K562 (cell line): ENCODE measurements around the gene ZFYVE27. TPM values are rescaled to one million over a fixed set of nuclear protein-coding genes. Genes with fewer than 3 reads are reported as not detected.
A peak's percentile ranks its signal among the peaks of the same experiment; 100 is the strongest.

ENCODE experiments used
- ATAC-seq: fragments of 200-7000 bp; cut with Tn5 transposase; 3 replicates; pipeline ENCODE4 v1.9.1; 2020; ENCODE audit warnings: moderate library complexity
- BruUV-seq: library from RNA; stranded (reverse); fragments of 400-500 nt; replicated peaks from 2 replicates; lab custom pipeline; 2021; lab: Mats Ljungman, UMichigan
- CTCF ChIA-PET: fragments of 300-600 bp; formaldehyde crosslinking; extraction: SDS; loops from one replicate; lab custom pipeline; 2021; ENCODE audit warnings: low intra/inter-chr PET ratio; lab: Yijun Ruan, JAX
- POLR2A ChIA-PET: fragments of 300-600, 350-650 bp; sonication (Branson Sonifier 250); formaldehyde crosslinking; extraction: SDS; loops from one replicate; lab custom pipeline; 2021; ENCODE audit warnings: antibody characterized with exemption, inconsistent platforms; lab: Yijun Ruan, JAX
- DNase-seq, 4 experiments: peaks; one replicate each; pipeline versions ENCODE4 v3.0.0 to v3.0.0-alpha.2; 2011 to 2018; ENCODE audit warnings: low spot score in 3 of 4, mixed read lengths in 3 of 4; ENCODE audit errors: extremely low read depth in 1 of 4
- FAIRE-seq: peaks from 2 replicates; lab custom pipeline; 2011; peaks lifted over from hg19 to GRCh38; lab: Jason Lieb, UNC
- H2AFZ ChIP-seq: 2 replicates; pipeline ENCODE4 v1.6.0; 2011; ENCODE audit warnings: low read depth, low read length, control low read depth, inconsistent platforms
- H3K27ac ChIP-seq: fragments of 200-600 bp; 3 replicates; pipeline ENCODE4 v1.8.0; 2011; ENCODE audit warnings: low read depth, mild to moderate bottlenecking, control low read depth, inconsistent platforms, low read length, moderate library complexity, mixed read lengths; ENCODE audit errors: extremely low read depth
- H3K27me3 ChIP-seq, 2 experiments: fragments of 300-600 bp in 1 of 2; 2 replicates in 1 of 2; 3 replicates in 1 of 2; pipeline versions ENCODE4 v1.6.0 to v1.8.0; 2011; ENCODE audit warnings: inconsistent platforms in 2 of 2, low read length in 2 of 2, mild to moderate bottlenecking in 1 of 2, mixed read lengths in 1 of 2, moderate library complexity in 1 of 2; ENCODE audit not compliant: control insufficient read depth in 2 of 2, insufficient read depth in 2 of 2
- H3K36me3 ChIP-seq: fragments of 300-600 bp; 3 replicates; pipeline ENCODE4 v1.8.0; 2011; ENCODE audit warnings: mild to moderate bottlenecking, low read length, inconsistent platforms; ENCODE audit not compliant: control insufficient read depth, insufficient read depth
- H3K4me1 ChIP-seq, 2 experiments: fragments of 200-600 bp in 1 of 2; replicated peaks in 1 of 2; 2 replicates in 1 of 2; 3 replicates in 1 of 2; pipeline versions ENCODE4 v1.5.1 to v1.8.0; 2011; ENCODE audit warnings: inconsistent platforms in 2 of 2, low read length in 2 of 2, mild to moderate bottlenecking in 1 of 2, mixed read lengths in 1 of 2, moderate library complexity in 1 of 2; ENCODE audit not compliant: control insufficient read depth in 2 of 2, insufficient read depth in 2 of 2
- H3K4me2 ChIP-seq: 2 replicates; pipeline ENCODE4 v1.6.1; 2011; ENCODE audit warnings: low read length, control low read depth, inconsistent platforms, mixed read lengths; ENCODE audit not compliant: insufficient read depth
- H3K4me3 ChIP-seq: fragments of 200-600 bp; sonication (generic), shearing (Covaris generic); 2 replicates; pipeline ENCODE4 v1.5.1; 2016; ENCODE audit warnings: control low read depth, inconsistent platforms
- H3K79me2 ChIP-seq: fragments of 200-600 bp; 3 replicates; pipeline ENCODE4 v1.8.0; 2011; ENCODE audit warnings: low read length, inconsistent platforms; ENCODE audit not compliant: control insufficient read depth, insufficient read depth
- H3K9ac ChIP-seq, 2 experiments: 2 replicates each; pipeline versions ENCODE4 v1.6.0 to v1.6.1; 2011; ENCODE audit warnings: low read depth in 2 of 2, low read length in 2 of 2, control low read depth in 1 of 2, inconsistent platforms in 1 of 2, mild to moderate bottlenecking in 1 of 2, mixed read lengths in 1 of 2; ENCODE audit not compliant: insufficient read depth in 1 of 2
- H3K9me1 ChIP-seq: one replicate; pipeline ENCODE4 v1.6.0; 2011; ENCODE audit warnings: inconsistent platforms, mild to moderate bottlenecking, low read length, moderate library complexity; ENCODE audit not compliant: control insufficient read depth, insufficient read depth
- H3K9me3 ChIP-seq: replicated peaks from 2 replicates; pipeline ENCODE4 v1.5.1; 2011; ENCODE audit warnings: low read depth, low read length, inconsistent platforms; ENCODE audit not compliant: control insufficient read depth, insufficient read depth
- H4K20me1 ChIP-seq: replicated peaks from 2 replicates; pipeline ENCODE4 v1.6.1; 2011; ENCODE audit warnings: low read length, inconsistent platforms, mixed read lengths; ENCODE audit not compliant: control insufficient read depth, insufficient read depth
- ARID1B ChIP-seq: fragments of 450-650 bp; IDR thresholded peaks from 2 replicates; pipeline ENCODE4 v1.6.1; 2016; ENCODE audit warnings: antibody characterized with exemption, mild to moderate bottlenecking, inconsistent platforms
- GTF2A2 ChIP-seq: IDR thresholded peaks from 2 replicates; pipeline ENCODE4 v1.6.1; 2016; ENCODE audit warnings: mild to moderate bottlenecking, missing genetic modification characterization, missing compliant biosample characterization
- GTF2E2 ChIP-seq: fragments of 200-800 bp; sonication (Bioruptor generic); IDR thresholded peaks from 2 replicates; pipeline ENCODE4 v1.6.1; 2016; ENCODE audit warnings: missing genetic modification characterization, missing compliant biosample characterization
- RBM25 ChIP-seq: fragments of 200-400 bp; formaldehyde crosslinking; IDR thresholded peaks from 2 replicates; pipeline ENCODE4 v1.6.1; 2018; ENCODE audit warnings: low read length, low read depth, moderate library complexity; ENCODE audit not compliant: severe bottlenecking
- TCF3 ChIP-seq: sonication (generic); formaldehyde crosslinking; IDR thresholded peaks from 2 replicates; pipeline ENCODE4 v1.4.0; 2020; ENCODE audit warnings: mild to moderate bottlenecking, missing genetic modification reagents
- ZNF780A ChIP-seq: fragments of 250-450 bp; sonication (Bioruptor Pico); IDR thresholded peaks from 2 replicates; pipeline ENCODE4 v1.5.0; 2021; ENCODE audit warnings: mild to moderate bottlenecking
- WGBS: fragments of 100-300 bp; shearing (Covaris generic); methylation state at CpG from one replicate; pipeline ENCODE4 v1.1.6; 2016; ENCODE audit warnings: low coverage, mixed read lengths; ENCODE audit not compliant: insufficient coverage; ENCODE audit errors: missing lambda C conversion rate; 5-methylcytosine and 5-hydroxymethylcytosine counted together
- in situ Hi-C: fragments of 300-500 bp; cut with MboI; formaldehyde crosslinking; loops from 4 replicates; pipeline ENCODE4 v1.15.0; 2018; ENCODE audit warnings: inconsistent platforms, mixed read lengths
- intact Hi-C: fragments of 100-400 bp; cut with micrococcal nuclease; formaldehyde crosslinking; loops from 2 replicates; pipeline ENCODE4 v1.14.2; 2022
- polyA plus RNA-seq, 8 experiments: library from polyadenylated mRNA; depleted of rRNA in 4 of 8; stranded (reverse) in 5 of 8; unstranded in 3 of 8; fragments of >200 nt; fragmentation: Nextera tagmentation in 2 of 8; fragmentation: Illumina TruSeq in 1 of 8; extraction: Ambion mirVana in 2 of 8; extraction: Trizol in 1 of 8; gene quantifications; 2 replicates each; pipeline versions ENCODE4 v1.2.1 to v1.2.3, GENCODE V29; 2011 to 2014; ENCODE audit warnings: inconsistent platforms in 1 of 8, missing spikeins in 1 of 8
- total RNA-seq, 7 experiments: library from RNA; depleted of rRNA in 6 of 7; stranded (reverse); fragments of >200 nt in 6 of 7; fragmentation: Illumina TruSeq in 2 of 7; extraction: Trizol in 2 of 7; gene quantifications; 2 replicates each; pipeline versions ENCODE4 v1.2.1 to v1.2.3, GENCODE V29; 2011 to 2021; ENCODE audit warnings: low replicate concordance in 1 of 7

The ZFYVE27 gene
- total and polyA plus RNA-seq, 9 of the 15 experiments (the other 6 are each of a cell fraction or from before 2014, with no cell fraction given), result 0.81 to 21.9 (median 15.3) TPM

GRCh38 chr10:97717627-97718026 is 19.3 kb upstream of the ZFYVE27 start:
- WGBS, result 62% methylated on average over 5 of the region's 7 CpGs
- 0 out of 2 replicates have a peak overlapping the region, but pooled peaks have one; percentile 9 for H2AFZ ChIP-seq
- no peak overlapping the region for H3K4me3 ChIP-seq
- DNase-seq, result no peak
- no peak for ATAC-seq
- FAIRE-seq, result no peak
- H4K20me1 ChIP-seq, result no peaks in the 10 kb centered on the region
- TF ChIP-seq TCF3 (no peak), ARID1B (no peak), RBM25 (no peak), GTF2E2 (tag) (no peak), GTF2A2 (tag) (no peak), ZNF780A (CRISPR knock-in tag) (no peak)
- ChIA-PET CTCF (no interaction called here), POLR2A (interaction anchor here (1.2 kb wide), 1 partner anchor 523 kb away, joined by 4 read pairs; no protein-coding TSS in a partner anchor)
- no peaks in the 10 kb centered on the region for H3K9me3 ChIP-seq
- H3K4me1 ChIP-seq, result peaks cover 17 to 51% of the 10 kb centered on the region in 2 experiments; a peak in 4 of 5 replicates
- peak overlapping the region in 1 of 2 experiments; percentile 69; a peak in 1 of 4 replicates for H3K9ac ChIP-seq
- no peaks in the 10 kb centered on the region for H3K9me1 ChIP-seq
- no peaks in the 10 kb centered on the region for H3K36me3 ChIP-seq
- H3K27me3 ChIP-seq, result no peaks in the 10 kb centered on the region
- intact Hi-C loops (no loop called here), in situ Hi-C loops (no loop called here)
- no peak overlapping the region for H3K27ac ChIP-seq
- H3K4me2 ChIP-seq, result peak overlapping the region; percentile 52; the same call in 1 of the 2 replicates
- no peaks in the 10 kb centered on the region; the same call in 2 of the 3 replicates for H3K79me2 ChIP-seq
- no TSS peak for BruUV-seq
